HG03108 (cell line): ENCODE results near the gene PTCH2.

Experiments used
- ATAC-seq: cut with Tn5 transposase; IDR thresholded peaks from one replicate; pipeline ENCODE4 v1.9.1; 2021; ENCODE audit warnings: moderate library complexity; ENCODE audit not compliant: unreplicated experiment

PTCH2 gene, protein sequence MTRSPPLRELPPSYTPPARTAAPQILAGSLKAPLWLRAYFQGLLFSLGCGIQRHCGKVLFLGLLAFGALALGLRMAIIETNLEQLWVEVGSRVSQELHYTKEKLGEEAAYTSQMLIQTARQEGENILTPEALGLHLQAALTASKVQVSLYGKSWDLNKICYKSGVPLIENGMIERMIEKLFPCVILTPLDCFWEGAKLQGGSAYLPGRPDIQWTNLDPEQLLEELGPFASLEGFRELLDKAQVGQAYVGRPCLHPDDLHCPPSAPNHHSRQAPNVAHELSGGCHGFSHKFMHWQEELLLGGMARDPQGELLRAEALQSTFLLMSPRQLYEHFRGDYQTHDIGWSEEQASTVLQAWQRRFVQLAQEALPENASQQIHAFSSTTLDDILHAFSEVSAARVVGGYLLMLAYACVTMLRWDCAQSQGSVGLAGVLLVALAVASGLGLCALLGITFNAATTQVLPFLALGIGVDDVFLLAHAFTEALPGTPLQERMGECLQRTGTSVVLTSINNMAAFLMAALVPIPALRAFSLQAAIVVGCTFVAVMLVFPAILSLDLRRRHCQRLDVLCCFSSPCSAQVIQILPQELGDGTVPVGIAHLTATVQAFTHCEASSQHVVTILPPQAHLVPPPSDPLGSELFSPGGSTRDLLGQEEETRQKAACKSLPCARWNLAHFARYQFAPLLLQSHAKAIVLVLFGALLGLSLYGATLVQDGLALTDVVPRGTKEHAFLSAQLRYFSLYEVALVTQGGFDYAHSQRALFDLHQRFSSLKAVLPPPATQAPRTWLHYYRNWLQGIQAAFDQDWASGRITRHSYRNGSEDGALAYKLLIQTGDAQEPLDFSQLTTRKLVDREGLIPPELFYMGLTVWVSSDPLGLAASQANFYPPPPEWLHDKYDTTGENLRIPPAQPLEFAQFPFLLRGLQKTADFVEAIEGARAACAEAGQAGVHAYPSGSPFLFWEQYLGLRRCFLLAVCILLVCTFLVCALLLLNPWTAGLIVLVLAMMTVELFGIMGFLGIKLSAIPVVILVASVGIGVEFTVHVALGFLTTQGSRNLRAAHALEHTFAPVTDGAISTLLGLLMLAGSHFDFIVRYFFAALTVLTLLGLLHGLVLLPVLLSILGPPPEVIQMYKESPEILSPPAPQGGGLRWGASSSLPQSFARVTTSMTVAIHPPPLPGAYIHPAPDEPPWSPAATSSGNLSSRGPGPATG

DNA sequence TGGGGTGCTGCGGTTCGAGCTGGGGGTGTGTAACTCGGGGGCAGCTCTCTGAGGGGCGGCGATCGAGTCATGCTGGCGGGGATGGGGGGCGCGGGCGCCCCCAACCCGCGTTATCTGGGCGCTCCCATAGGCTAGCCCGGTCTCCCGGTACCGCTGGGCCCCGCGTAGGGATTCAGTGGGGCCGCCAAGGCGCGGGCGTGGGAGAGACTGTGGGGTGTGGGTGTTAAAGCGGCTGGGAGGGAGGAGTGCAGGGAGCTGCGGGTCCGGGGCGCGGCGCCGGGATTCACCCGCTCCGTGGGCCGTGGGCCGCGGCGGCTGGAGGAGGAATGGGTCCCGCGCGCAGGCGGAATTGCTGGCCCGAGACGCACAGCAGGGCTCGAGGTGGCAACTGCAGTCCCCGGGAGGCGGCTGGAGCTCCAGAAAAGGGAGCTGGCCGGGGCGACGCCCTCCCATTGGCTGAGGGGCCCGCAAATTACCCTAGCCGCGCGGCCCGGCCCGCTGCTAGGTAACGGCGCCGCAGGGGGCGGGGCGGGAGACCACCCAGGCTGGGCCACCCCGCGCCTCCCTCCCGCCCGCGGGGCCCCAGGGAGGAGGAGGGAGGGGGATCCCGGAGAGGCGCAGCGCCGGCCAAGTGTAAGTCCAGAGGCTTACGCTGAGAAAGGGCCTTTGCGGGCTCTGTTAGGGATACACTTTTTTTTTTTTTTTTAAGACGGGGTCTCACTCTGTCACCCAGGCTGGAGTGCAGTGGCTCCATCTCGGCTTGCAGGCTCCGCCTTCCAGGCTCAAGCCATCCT, at the start of gene PTCH2:
PTCH2 (minus strand) TSS at position 392 of the 794 bp plus-strand sequence; CDS start at position 71, 321 bp downstream.
- ATAC-seq: no peak

GRCh38 chr1:44890007-44890406, 47.0 kb upstream of the PTCH2 start:
- ATAC-seq: no peak

- ATAC-seq: no peak
Measured at GRCh38 chr1:44885406-44885805, 42.4 kb upstream of the PTCH2 start.

DNA sequence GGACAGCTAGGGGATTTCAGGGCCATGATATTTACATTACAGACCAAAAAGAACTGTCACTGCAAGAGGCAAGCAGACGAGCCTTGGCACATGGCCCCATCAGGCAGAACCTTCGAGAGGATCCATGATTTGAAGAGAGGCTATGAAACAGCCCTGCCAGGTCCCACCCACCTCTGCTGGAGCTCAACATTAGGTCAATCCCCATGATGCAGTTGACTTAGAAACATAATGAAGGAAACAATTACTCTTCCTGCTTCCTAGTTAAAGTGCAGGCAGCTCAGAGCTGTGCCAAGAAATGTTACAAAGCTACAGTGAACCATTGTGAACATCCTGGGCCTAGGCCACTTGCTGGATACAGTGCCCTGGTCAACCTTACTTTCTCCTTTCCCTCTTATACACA, 41.7 kb upstream of the PTCH2 start:
- no peak for ATAC-seq

- no peak for ATAC-seq
Measured at GRCh38 chr1:44881011-44881632, 38.1 kb upstream of the PTCH2 start.

DNA sequence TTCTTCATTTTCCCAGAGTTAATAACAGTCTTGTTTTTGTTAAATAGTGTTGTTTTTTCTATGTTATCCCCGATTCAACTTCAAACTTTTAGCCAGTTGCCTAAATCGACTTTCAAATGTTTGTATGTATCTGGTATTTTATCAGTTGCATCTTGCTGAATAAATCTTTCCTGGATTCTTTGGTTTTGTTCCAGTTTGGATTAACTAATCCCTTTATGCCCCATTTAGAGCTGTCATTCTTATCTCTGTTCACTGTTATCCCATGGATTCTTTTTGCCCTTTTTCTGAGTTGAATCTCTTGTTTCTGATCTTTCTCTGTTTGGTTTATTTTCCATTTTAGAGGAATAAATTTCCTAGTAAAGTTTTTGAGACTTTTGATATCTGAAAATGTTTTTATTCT, 31.1 kb upstream of the PTCH2 start:
- no peak for ATAC-seq

GRCh38 chr1:44870096-44870495, 27.0 kb upstream of the PTCH2 start:
- ATAC-seq: no peak

GRCh38 chr1:44867801-44868200, 24.7 kb upstream of the PTCH2 start:
- no peak for ATAC-seq

DNA sequence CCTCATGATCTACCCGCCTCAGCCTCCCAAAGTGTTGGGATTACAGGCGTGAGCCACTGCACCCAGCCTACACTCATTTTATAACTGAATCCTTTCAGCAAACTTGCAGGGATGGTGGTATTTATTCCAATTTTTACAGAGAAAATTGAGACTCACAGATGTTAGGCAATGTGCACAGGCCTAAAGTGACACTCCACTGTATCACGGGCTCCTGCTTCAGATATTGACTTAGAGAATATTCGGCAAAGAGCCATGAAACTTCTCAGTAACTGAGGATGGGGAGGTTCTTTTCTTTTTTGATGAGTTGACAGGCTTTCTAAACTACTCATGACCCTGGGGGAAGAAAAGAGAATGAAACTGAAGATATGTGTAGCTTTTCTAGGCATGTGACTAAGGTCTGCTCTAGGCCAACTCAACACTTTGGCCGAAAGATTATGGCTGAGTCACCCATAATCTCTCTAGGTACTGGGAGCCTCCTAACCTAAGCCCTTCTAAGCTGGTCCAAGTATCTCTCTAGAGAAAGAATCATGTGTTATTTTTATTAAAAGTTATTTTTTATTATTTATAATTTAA, 19.9 kb upstream of the PTCH2 start:
- ATAC-seq: no peak

GRCh38 chr1:44860891-44861425, 17.9 kb upstream of the PTCH2 start:
- no peak for ATAC-seq

- ATAC-seq: no peak
Measured at GRCh38 chr1:44860331-44860730, 17.3 kb upstream of the PTCH2 start.

GRCh38 chr1:44857446-44857845, 14.4 kb upstream of the PTCH2 start:
- ATAC-seq: no peak

- no peak for ATAC-seq
Measured at GRCh38 chr1:44855742-44856141, 12.7 kb upstream of the PTCH2 start.

GRCh38 chr1:44854970-44855369, 11.9 kb upstream of the PTCH2 start:
- no peak for ATAC-seq

DNA sequence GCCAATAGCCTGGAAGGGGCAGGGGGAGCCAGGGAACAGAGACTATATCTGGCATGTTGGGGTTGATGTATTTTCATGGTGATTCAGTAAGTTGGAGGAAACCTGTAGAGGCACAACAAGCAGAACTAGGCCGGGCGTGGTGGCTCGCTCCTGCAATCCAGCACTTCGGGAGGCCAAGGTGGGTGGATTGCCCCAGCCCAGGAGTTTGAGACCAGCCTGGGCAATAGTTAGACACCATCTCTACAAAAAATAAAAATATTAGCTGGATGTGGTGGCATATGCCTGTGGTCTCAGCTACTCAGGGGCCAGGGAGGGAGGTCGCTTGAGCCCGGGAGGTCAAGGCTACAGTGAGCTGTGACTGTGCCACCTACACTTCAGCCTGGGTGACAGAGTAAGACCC, 10.1 kb upstream of the PTCH2 start:
- no peak for ATAC-seq

DNA sequence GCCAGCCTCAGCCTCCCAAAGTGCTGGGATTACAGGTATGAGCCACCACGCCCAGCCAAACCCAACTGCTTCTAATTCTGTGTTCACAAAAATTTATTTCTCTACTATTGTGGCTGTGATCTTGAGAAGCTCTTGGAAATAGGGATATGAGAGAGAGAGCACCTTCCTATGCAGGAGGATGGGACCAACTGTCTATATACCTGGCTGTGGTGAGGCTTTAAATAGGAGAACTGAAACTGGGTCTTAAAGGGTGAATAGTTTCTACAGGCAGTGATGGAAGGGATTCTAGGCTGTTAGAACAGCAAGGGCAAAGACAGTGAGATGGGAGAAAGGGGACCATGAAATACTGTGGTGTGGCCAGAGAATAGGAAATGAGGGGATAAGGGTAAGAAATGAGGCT, 8.3 kb upstream of the PTCH2 start:
- ATAC-seq: no peak

DNA sequence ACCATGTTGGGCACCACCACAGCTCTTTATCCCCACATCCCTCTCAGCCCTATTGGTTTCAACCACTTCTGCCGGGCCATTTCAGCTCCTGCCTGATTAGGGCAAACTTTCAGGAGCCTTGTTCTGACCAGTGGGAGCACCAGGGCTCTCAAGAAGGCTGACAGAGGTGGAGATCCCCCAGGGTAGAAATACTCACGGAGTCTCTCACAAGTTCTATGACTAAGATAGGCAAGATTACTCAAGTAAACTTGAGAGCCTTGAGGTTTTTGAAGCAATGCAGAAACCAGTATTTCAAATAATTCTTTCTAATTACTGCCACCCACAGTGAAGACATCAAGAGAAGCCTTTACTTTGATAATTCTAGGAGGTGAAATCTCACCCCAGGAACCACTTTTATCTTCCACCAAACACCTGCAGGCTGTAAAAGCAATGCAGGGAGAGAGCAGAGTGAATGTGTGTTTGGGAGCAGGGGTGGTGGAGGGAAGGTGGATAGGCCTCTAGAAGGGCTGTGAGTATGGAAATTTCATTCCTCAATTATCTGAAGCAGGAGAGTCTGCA, 6.6 kb upstream of the PTCH2 start:
- ATAC-seq: no peak

DNA sequence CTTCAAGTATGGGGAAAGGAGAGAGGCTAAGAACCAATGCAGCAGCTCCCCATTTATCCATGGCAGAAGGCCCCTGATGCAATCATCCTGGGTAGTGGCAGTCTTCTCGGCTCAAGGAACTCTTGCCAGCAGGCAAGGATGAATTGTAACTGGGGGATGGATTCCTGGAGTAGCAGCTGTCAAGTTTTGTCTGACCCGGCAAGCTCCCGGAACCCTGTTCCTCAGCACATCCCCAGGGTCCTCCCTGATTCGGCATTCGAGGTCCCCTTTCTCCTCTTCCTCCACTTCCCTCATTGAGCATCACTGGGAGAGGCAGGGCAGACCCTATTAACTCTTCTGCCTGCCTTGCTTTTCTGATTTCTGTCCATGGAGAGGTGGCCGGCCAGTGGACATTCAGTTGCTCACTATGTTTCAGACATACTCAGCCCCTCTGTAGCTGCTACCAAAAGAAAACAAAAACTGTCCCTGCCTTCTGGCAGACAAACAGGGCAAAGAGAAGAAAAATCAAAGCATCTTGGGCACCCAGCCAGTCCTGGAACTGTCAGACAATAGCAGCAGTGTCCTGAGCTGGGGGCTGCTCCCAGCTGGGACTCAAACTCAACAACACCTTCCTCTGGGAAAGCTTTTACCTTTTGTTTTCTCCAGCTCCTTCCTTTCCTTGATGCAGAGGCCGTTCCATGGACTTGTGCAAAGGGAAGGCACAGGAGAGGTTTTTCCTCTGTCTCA, 5.6 kb upstream of the PTCH2 start:
- ATAC-seq: no peak

GRCh38 chr1:44847845-44848244, 4.8 kb upstream of the PTCH2 start:
- ATAC-seq: no peak
